Activated CD4-positive, alpha-beta T cell treated with anti-CD3 and anti-CD28 coated beads, Interleukin-2, Interleukin-4, amounts not matched to agents 100 ng/mL and 50 ng/mL, durations not matched to agents 16 hours and 8 hours (primary cell): ENCODE data around the gene GALNT17.
"Not testable (repeated sequence)": the region's sequence is repeated elsewhere in the genome, so short reads cannot be mapped to it uniquely, and the experiment has no call there.

Source experiments
- DNase-seq: peaks from one replicate; pipeline ENCODE4 v3.0.0-alpha.2; 2020; ENCODE audit warnings: low spot score

The GALNT17 gene

GRCh38 chr7:71165708-71166107 lies 33.8 kb downstream of the GALNT17 start:
- no peak for DNase-seq

- DNase-seq = no peak
These were observed 39.5 kb downstream of the GALNT17 start for GRCh38 chr7:71171476-71171875.

GRCh38 chr7:71173955-71174354 lies 42.0 kb downstream of the GALNT17 start:
- DNase-seq = no peak

- no peak for DNase-seq
These were observed 50.5 kb downstream of the GALNT17 start for GRCh38 chr7:71182438-71182935.

GRCh38 chr7:71184136-71184535 lies 52.2 kb downstream of the GALNT17 start:
- no peak for DNase-seq

- no peak for DNase-seq
These were observed 52.7 kb downstream of the GALNT17 start for GRCh38 chr7:71184609-71185008.

- DNase-seq = no peak
These were observed 54.7 kb downstream of the GALNT17 start for GRCh38 chr7:71186535-71187057.

- no peak for DNase-seq
These were observed 59.8 kb downstream of the GALNT17 start for GRCh38 chr7:71191771-71192170.

GRCh38 chr7:71193099-71193810 lies 61.3 kb downstream of the GALNT17 start:
- DNase-seq = no peak

- no peak for DNase-seq
These were observed 66.4 kb downstream of the GALNT17 start for GRCh38 chr7:71198391-71198790.

- no peak for DNase-seq
These were observed 66.9 kb downstream of the GALNT17 start for GRCh38 chr7:71198887-71199286.

GRCh38 chr7:71206184-71206583 lies 74.2 kb downstream of the GALNT17 start:
- DNase-seq = no peak

- DNase-seq = no peak
These were observed 76.9 kb downstream of the GALNT17 start for GRCh38 chr7:71208881-71209280.

GRCh38 chr7:71209484-71209883 lies 77.5 kb downstream of the GALNT17 start:
- not testable (repeated sequence) for DNase-seq

- DNase-seq = no peak
These were observed 78.3 kb downstream of the GALNT17 start for GRCh38 chr7:71210220-71210619.

- not testable (repeated sequence) for DNase-seq
These were observed 80.5 kb downstream of the GALNT17 start for GRCh38 chr7:71212433-71212832.

GRCh38 chr7:71216211-71216610 lies 84.3 kb downstream of the GALNT17 start:
- no peak for DNase-seq

GRCh38 chr7:71220210-71220695 lies 88.3 kb downstream of the GALNT17 start:
- DNase-seq = no peak

GRCh38 chr7:71221049-71221448 lies 89.1 kb downstream of the GALNT17 start:
- DNase-seq = no peak

- no peak for DNase-seq
These were observed 89.6 kb downstream of the GALNT17 start for GRCh38 chr7:71221549-71221948.

GRCh38 chr7:71227126-71227525 lies 95.2 kb downstream of the GALNT17 start:
- no peak for DNase-seq

- no peak for DNase-seq
These were observed 97.2 kb downstream of the GALNT17 start for GRCh38 chr7:71229148-71229547.

- DNase-seq = no peak
These were observed 97.8 kb downstream of the GALNT17 start for GRCh38 chr7:71229699-71230098.

GRCh38 chr7:71235253-71235652 lies 103.3 kb downstream of the GALNT17 start:
- no peak for DNase-seq
